ENCODE measurements around the gene XDH.

The XDH gene

DNA sequence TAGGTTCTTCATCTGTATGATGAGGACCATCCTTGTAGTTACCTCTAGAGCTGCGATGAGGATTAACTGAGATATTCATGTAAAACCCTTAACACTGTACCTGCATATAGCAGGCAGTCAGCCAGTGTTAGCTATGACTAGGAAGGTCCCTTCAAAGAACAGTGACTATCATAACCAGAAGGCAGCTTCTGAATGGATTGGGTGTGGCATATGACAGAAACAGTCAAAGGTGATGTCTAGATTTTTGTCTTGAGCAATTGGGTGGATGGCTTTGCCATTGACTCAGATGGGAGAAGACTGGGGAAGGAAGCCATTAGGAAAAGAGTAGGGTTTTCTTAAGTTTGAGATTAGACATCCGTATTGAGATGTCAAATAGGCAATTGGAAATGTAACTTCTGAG is 15.7 kb downstream of the XDH start:
- H3K4ac ChIP-seq (ENCODE audit: low read depth in 1 of 2, low read length in 2 of 2), result no peak overlapping the region
- DNase-seq, result no peak
- H3K27ac ChIP-seq (ENCODE audit: low read length, poor library complexity, severe bottlenecking), result no peak overlapping the region
- no peak overlapping the region for H3K14ac ChIP-seq (ENCODE audit: low read length in 2 of 2)
- H2AFZ ChIP-seq (ENCODE audit: low read depth, low read length), result no peak overlapping the region
- no peak overlapping the region for H3K23ac ChIP-seq (ENCODE audit: low read length in 2 of 2)
- H3K36me3 ChIP-seq (ENCODE audit: control insufficient read depth in 1 of 2, insufficient read depth in 2 of 2, low read depth in 1 of 2, low read length in 2 of 2), result no peaks in the 10 kb centered on the region
- no peak overlapping the region for H3K4me2 ChIP-seq (ENCODE audit: low read length, poor library complexity, severe bottlenecking)
- no peak overlapping the region for H4K91ac ChIP-seq (ENCODE audit: low read length)
- H2AK5ac ChIP-seq (ENCODE audit: low read length, severe bottlenecking), result no peak overlapping the region
- no peak overlapping the region for H3K9ac ChIP-seq (ENCODE audit: low read length)
- H3K9me3 ChIP-seq (ENCODE audit: control insufficient read depth, low read length), result no peaks in the 10 kb centered on the region
- no peak overlapping the region for H3K18ac ChIP-seq (ENCODE audit: low read depth in 1 of 2, low read length in 2 of 2)
- H4K8ac ChIP-seq (ENCODE audit: low read length), result no peak overlapping the region
- H3K79me1 ChIP-seq (replicated peaks; ENCODE audit: low read length, poor library complexity, severe bottlenecking), result no peaks in the 10 kb centered on the region
- no peak overlapping the region for H2BK120ac ChIP-seq (ENCODE audit: low read depth, low read length)
- H2BK15ac ChIP-seq (ENCODE audit: low read depth, poor library complexity, severe bottlenecking), result no peak overlapping the region
- no peak overlapping the region for H3K4me3 ChIP-seq (ENCODE audit: insufficient read depth in 1 of 2, low read depth in 1 of 2, low read length in 2 of 2)
- peaks cover 13% of the 10 kb centered on the region for H3K4me1 ChIP-seq (ENCODE audit: control insufficient read depth, insufficient read depth, low read depth, low read length)
- no peaks in the 10 kb centered on the region for H3K27me3 ChIP-seq (ENCODE audit: control insufficient read depth in 1 of 2, insufficient read depth in 1 of 2, low read length in 2 of 2)
- no peak overlapping the region for H2BK12ac ChIP-seq (ENCODE audit: low read length in 2 of 2)
- H2BK5ac ChIP-seq (ENCODE audit: low read depth, low read length, poor library complexity, severe bottlenecking), result no peak overlapping the region
- WGBS, result 87% methylated on average over 2 of the region's 2 CpGs

DNA sequence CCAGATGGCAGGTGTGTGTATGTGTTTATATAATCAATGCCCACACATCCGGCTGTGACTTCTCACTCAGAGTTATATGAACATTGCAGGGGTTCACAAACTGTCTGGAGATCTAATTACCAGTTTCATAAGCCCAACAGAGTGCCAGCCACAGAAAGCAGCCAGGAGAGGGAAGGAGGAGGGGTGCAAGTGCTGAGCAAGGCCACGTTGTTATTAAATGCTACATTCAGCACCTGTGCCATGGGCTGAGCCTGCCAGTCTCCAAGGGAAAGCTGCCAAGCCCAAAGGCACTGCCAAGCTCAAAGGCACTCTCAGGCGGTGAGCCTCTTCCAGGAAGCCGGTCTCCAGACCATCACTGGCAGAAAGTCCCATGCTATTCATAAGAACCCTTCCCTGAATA is 17.4 kb downstream of the XDH start:
- Histone ChIP-seq H4K91ac (ENCODE audit: low read length) (no peak overlapping the region), H3K4ac (ENCODE audit: low read depth in 1 of 2, low read length in 2 of 2) (no peak overlapping the region), H3K18ac (ENCODE audit: low read depth in 1 of 2, low read length in 2 of 2) (no peak overlapping the region), H3K27me3 (ENCODE audit: control insufficient read depth in 1 of 2, insufficient read depth in 1 of 2, low read length in 2 of 2) (no peaks in the 10 kb centered on the region), H2AK5ac (ENCODE audit: low read length, severe bottlenecking) (no peak overlapping the region), H3K79me1 (replicated peaks; ENCODE audit: low read length, poor library complexity, severe bottlenecking) (no peaks in the 10 kb centered on the region), H3K4me2 (ENCODE audit: low read length, poor library complexity, severe bottlenecking) (no peak overlapping the region), H3K23ac (ENCODE audit: low read length in 2 of 2) (no peak overlapping the region), H2BK12ac (ENCODE audit: low read length in 2 of 2) (no peak overlapping the region), H4K8ac (ENCODE audit: low read length) (no peak overlapping the region), H2BK15ac (ENCODE audit: low read depth, poor library complexity, severe bottlenecking) (no peak overlapping the region), H2BK120ac (ENCODE audit: low read depth, low read length) (no peak overlapping the region), H3K36me3 (ENCODE audit: control insufficient read depth in 1 of 2, insufficient read depth in 2 of 2, low read depth in 1 of 2, low read length in 2 of 2) (no peaks in the 10 kb centered on the region), H3K9me3 (ENCODE audit: control insufficient read depth, low read length) (no peaks in the 10 kb centered on the region), H3K14ac (ENCODE audit: low read length in 2 of 2) (no peak overlapping the region), H3K4me1 (ENCODE audit: control insufficient read depth, insufficient read depth, low read depth, low read length) (peaks cover 8% of the 10 kb centered on the region), H3K4me3 (ENCODE audit: insufficient read depth in 1 of 2, low read depth in 1 of 2, low read length in 2 of 2) (no peak overlapping the region), H3K27ac (ENCODE audit: low read length, poor library complexity, severe bottlenecking) (no peak overlapping the region), H2AFZ (ENCODE audit: low read depth, low read length) (no peak overlapping the region), H2BK5ac (ENCODE audit: low read depth, low read length, poor library complexity, severe bottlenecking) (no peak overlapping the region), H3K9ac (ENCODE audit: low read length) (no peak overlapping the region)
- no peak for DNase-seq
- WGBS, result 69% methylated on average over 4 of the region's 4 CpGs

DNA sequence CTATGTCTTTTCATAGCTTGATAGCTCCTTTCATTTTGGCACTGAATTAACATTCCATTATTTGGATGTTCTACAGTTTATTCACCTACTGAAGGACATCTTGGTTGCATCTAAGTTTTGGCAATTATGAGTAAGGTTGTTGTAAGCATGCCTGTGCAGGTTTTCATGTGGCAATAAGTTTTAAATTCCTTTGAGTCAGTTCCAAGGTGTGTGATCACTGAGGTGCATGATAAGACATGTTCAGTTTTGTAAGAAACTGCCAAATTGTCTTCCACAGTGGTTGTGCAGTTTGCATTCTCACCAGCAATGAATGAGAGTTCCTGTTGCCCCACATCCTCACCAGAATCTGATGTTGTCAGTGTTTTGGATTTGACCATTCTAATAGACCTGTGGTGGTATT is 24.2 kb downstream of the XDH start:
- Histone ChIP-seq H3K79me1 (replicated peaks; ENCODE audit: low read length, poor library complexity, severe bottlenecking) (no peaks in the 10 kb centered on the region), H3K4me2 (ENCODE audit: low read length, poor library complexity, severe bottlenecking) (no peak overlapping the region), H3K27ac (ENCODE audit: low read length, poor library complexity, severe bottlenecking) (no peak overlapping the region), H2BK120ac (ENCODE audit: low read depth, low read length) (no peak overlapping the region), H3K9ac (ENCODE audit: low read length) (no peak overlapping the region), H4K91ac (ENCODE audit: low read length) (no peak overlapping the region), H3K14ac (ENCODE audit: low read length in 2 of 2) (no peak overlapping the region), H3K4ac (ENCODE audit: low read depth in 1 of 2, low read length in 2 of 2) (no peak overlapping the region), H2AFZ (ENCODE audit: low read depth, low read length) (no peak overlapping the region), H4K8ac (ENCODE audit: low read length) (no peak overlapping the region), H2BK5ac (ENCODE audit: low read depth, low read length, poor library complexity, severe bottlenecking) (no peak overlapping the region), H2BK15ac (ENCODE audit: low read depth, poor library complexity, severe bottlenecking) (no peak overlapping the region), H3K18ac (ENCODE audit: low read depth in 1 of 2, low read length in 2 of 2) (no peak overlapping the region), H3K4me1 (ENCODE audit: control insufficient read depth, insufficient read depth, low read depth, low read length) (peaks cover 2% of the 10 kb centered on the region), H3K36me3 (ENCODE audit: control insufficient read depth in 1 of 2, insufficient read depth in 2 of 2, low read depth in 1 of 2, low read length in 2 of 2) (no peaks in the 10 kb centered on the region), H3K9me3 (ENCODE audit: control insufficient read depth, low read length) (no peaks in the 10 kb centered on the region), H2AK5ac (ENCODE audit: low read length, severe bottlenecking) (no peak overlapping the region), H3K4me3 (ENCODE audit: insufficient read depth in 1 of 2, low read depth in 1 of 2, low read length in 2 of 2) (no peak overlapping the region), H3K23ac (ENCODE audit: low read length in 2 of 2) (no peak overlapping the region), H3K27me3 (ENCODE audit: control insufficient read depth in 1 of 2, insufficient read depth in 1 of 2, low read length in 2 of 2) (no peaks in the 10 kb centered on the region), H2BK12ac (ENCODE audit: low read length in 2 of 2) (no peak overlapping the region)
- no peak for DNase-seq

DNA sequence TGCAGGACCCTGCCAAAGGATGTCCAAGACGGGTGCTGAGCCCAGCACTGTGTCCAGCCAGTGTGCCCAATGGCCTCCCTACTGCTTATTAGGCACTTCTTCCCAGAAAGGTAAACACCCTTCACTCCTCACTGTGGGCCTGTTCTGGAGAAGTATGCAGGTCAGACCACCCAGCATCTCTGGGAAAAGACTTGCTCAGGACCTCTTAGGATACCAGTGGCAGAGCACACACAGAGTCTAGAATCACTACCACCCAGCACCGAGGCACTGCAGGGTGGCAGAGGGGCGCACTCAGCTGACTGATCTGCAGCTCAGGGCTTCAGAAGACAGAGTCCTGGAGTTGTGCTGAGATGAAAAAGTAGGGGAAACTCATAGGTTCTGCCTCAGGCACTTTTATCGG is 25.8 kb downstream of the XDH start:
- Histone ChIP-seq H3K27me3 (ENCODE audit: control insufficient read depth in 1 of 2, insufficient read depth in 1 of 2, low read length in 2 of 2) (no peaks in the 10 kb centered on the region), H3K4me1 (ENCODE audit: control insufficient read depth, insufficient read depth, low read depth, low read length) (peaks cover 7% of the 10 kb centered on the region), H3K4me2 (ENCODE audit: low read length, poor library complexity, severe bottlenecking) (no peak overlapping the region), H2AK5ac (ENCODE audit: low read length, severe bottlenecking) (no peak overlapping the region), H2AFZ (ENCODE audit: low read depth, low read length) (no peak overlapping the region), H3K14ac (ENCODE audit: low read length in 2 of 2) (no peak overlapping the region), H2BK15ac (ENCODE audit: low read depth, poor library complexity, severe bottlenecking) (no peak overlapping the region), H3K79me1 (replicated peaks; ENCODE audit: low read length, poor library complexity, severe bottlenecking) (no peaks in the 10 kb centered on the region), H3K18ac (ENCODE audit: low read depth in 1 of 2, low read length in 2 of 2) (no peak overlapping the region), H3K4me3 (ENCODE audit: insufficient read depth in 1 of 2, low read depth in 1 of 2, low read length in 2 of 2) (no peak overlapping the region), H3K27ac (ENCODE audit: low read length, poor library complexity, severe bottlenecking) (no peak overlapping the region), H2BK120ac (ENCODE audit: low read depth, low read length) (no peak overlapping the region), H3K23ac (ENCODE audit: low read length in 2 of 2) (no peak overlapping the region), H2BK12ac (ENCODE audit: low read length in 2 of 2) (no peak overlapping the region), H4K91ac (ENCODE audit: low read length) (no peak overlapping the region), H3K9ac (ENCODE audit: low read length) (no peak overlapping the region), H4K8ac (ENCODE audit: low read length) (no peak overlapping the region), H3K9me3 (ENCODE audit: control insufficient read depth, low read length) (no peaks in the 10 kb centered on the region), H3K4ac (ENCODE audit: low read depth in 1 of 2, low read length in 2 of 2) (no peak overlapping the region), H3K36me3 (ENCODE audit: control insufficient read depth in 1 of 2, insufficient read depth in 2 of 2, low read depth in 1 of 2, low read length in 2 of 2) (no peaks in the 10 kb centered on the region), H2BK5ac (ENCODE audit: low read depth, low read length, poor library complexity, severe bottlenecking) (no peak overlapping the region)
- WGBS, result 77% methylated on average over 4 of the region's 4 CpGs
- DNase-seq, result no peak

Measured in mesenchymal stem cell (in vitro differentiated cells and primary cell).